T-helper 1 cell treated with Interleukin-12 subunit alpha and Interleukin-12 subunit beta and Interleukin-4 antibody, amounts not matched to agents 30 μg/mL and 1 μg/mL, for 36 hours (primary cell): ENCODE results near the gene MGAT5.
"Not testable (repeated sequence)": the region's sequence is repeated elsewhere in the genome, so short reads cannot be mapped to it uniquely, and the experiment has no call there.

Experiments
- H3K27ac Mint-ChIP-seq: one replicate; pipeline ENCODE4 v1.8.0; 2021; ENCODE audit warnings: mild to moderate bottlenecking, mixed read lengths
- H3K27me3 Mint-ChIP-seq: one replicate; pipeline ENCODE4 v1.8.0; 2021; ENCODE audit warnings: low read depth, mixed read lengths
- H3K36me3 Mint-ChIP-seq: one replicate; pipeline ENCODE4 v1.8.0; 2021; ENCODE audit warnings: low read depth, mixed read lengths
- H3K4me1 Mint-ChIP-seq: one replicate; pipeline ENCODE4 v1.8.0; 2021; ENCODE audit warnings: low read depth, mixed read lengths
- H3K4me3 Mint-ChIP-seq: one replicate; pipeline ENCODE4 v1.8.0; 2021; ENCODE audit warnings: mild to moderate bottlenecking, moderate library complexity, mixed read lengths
- H3K9me3 Mint-ChIP-seq: one replicate; pipeline ENCODE4 v1.8.0; 2021; ENCODE audit warnings: mixed read lengths

Gene MGAT5

GRCh38 chr2:134284119-134284670, 30.3 kb downstream of the MGAT5 start:
- H3K27me3 Mint-ChIP-seq: peaks cover 26% of the 10 kb centered on the region
- peaks cover 8% of the 10 kb centered on the region for H3K36me3 Mint-ChIP-seq
- H3K9me3 Mint-ChIP-seq: no peaks in the 10 kb centered on the region
- H3K4me3 Mint-ChIP-seq: no peak overlapping the region
- H3K4me1 Mint-ChIP-seq: peaks cover 26% of the 10 kb centered on the region
- no peak overlapping the region for H3K27ac Mint-ChIP-seq

- Mint-ChIP-seq H3K4me3 (no peak overlapping the region), H3K36me3 (peaks cover 3% of the 10 kb centered on the region), H3K27ac (no peak overlapping the region), H3K9me3 (no peaks in the 10 kb centered on the region), H3K4me1 (peaks cover 18% of the 10 kb centered on the region), H3K27me3 (peaks cover 19% of the 10 kb centered on the region)
Measured at GRCh38 chr2:134287323-134287722, 33.5 kb downstream of the MGAT5 start.

DNA sequence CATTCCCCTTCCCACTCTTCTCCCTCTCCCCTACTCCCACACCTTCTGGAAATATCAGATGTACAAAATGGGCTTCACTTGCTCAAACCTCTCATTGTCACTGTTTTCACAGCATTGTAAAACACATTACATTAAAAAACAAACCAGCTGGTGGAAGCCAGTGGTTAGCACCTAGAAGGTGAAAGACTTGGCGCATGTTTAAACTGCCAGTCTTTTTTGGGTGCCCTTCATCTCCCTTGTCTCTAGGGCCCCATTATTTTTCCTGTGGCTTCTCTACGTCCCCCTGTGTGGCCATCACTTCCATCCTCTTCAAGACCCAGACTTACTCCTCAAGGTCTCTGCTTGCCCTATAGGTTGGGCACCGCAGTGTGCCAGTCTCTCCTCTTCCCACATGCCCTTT, 34.9 kb downstream of the MGAT5 start:
- Mint-ChIP-seq H3K4me3 (no peak overlapping the region), H3K4me1 (peaks cover 11% of the 10 kb centered on the region), H3K27ac (no peak overlapping the region), H3K9me3 (no peaks in the 10 kb centered on the region), H3K27me3 (peaks cover 19% of the 10 kb centered on the region), H3K36me3 (peaks cover 7% of the 10 kb centered on the region)

DNA sequence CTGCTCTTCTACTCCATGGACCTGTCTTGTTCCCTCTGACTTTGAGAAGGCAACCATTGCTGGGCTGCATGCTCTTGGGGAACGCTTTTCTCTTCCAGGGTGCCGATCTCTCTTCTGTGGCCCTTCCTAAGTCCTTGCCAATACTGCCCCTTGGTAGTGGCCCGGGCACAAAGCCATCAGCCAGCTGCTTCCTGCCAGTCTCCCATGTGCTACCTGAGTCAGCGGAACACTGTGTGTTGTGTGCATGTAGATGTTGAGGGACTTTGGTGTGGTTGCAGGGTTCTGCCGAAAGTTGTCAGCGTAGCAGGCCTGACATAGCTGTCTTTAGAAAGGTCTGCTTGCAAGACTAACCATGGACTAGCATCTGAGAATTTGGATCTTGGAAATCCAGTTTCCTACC, 35.4 kb downstream of the MGAT5 start:
- H3K27ac Mint-ChIP-seq: no peak overlapping the region
- no peak overlapping the region for H3K4me3 Mint-ChIP-seq

DNA sequence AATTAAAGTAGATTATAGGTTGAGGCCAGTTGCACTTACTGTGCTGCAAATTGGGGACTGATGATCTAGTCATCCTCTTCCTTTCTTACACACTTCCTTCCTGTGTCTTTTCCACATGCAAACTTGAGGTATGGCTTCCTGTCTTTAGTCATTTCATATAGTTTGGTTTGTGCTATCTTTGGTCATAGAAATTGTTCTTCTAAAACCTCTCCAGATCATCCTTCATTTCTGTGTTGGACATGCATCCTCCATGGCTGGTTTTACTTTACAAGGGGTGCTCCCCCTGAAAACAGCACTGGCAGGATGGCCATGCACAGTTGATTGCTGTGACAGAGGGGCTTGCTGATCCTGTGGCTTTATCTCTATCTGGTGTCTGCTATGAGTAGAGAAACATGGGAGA, 36.5 kb downstream of the MGAT5 start:
- Mint-ChIP-seq H3K27ac (no peak overlapping the region), H3K9me3 (no peaks in the 10 kb centered on the region), H3K4me1 (peaks cover 17% of the 10 kb centered on the region), H3K27me3 (peaks cover 14% of the 10 kb centered on the region), H3K4me3 (no peak overlapping the region), H3K36me3 (peaks cover 15% of the 10 kb centered on the region)

More for the DNA sequence above, 35.4 kb downstream of the MGAT5 start:
- Mint-ChIP-seq H3K36me3 (peaks cover 10% of the 10 kb centered on the region), H3K27me3 (peaks cover 19% of the 10 kb centered on the region), H3K4me1 (peaks cover 12% of the 10 kb centered on the region), H3K9me3 (no peaks in the 10 kb centered on the region)

DNA sequence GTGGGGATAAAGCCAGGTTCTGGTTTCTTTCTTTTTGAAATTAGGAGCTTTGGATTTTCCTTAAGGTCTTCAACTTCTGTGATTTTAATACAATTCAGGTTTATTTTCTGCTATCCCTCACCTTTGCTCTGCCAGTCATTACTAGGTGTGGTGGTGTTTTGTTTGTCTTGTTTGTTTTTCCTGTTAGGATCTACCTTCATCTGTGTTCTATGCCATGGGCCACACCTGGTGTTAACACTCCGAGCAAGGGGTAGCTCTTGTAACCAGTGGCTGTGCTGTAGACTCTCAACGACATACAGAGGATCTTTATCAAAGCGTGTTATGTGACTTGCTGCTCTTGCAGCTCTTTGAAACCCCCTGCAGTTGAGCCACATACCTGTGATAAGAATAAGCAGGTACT, 38.6 kb downstream of the MGAT5 start:
- Mint-ChIP-seq H3K4me1 (peaks cover 16% of the 10 kb centered on the region), H3K9me3 (no peaks in the 10 kb centered on the region), H3K27ac (no peak overlapping the region), H3K4me3 (peak overlapping the region; percentile 25), H3K36me3 (peaks cover 13% of the 10 kb centered on the region), H3K27me3 (no peaks in the 10 kb centered on the region)

- Mint-ChIP-seq H3K4me1 (peaks cover 16% of the 10 kb centered on the region), H3K27me3 (no peaks in the 10 kb centered on the region), H3K27ac (no peak overlapping the region), H3K36me3 (peaks cover 13% of the 10 kb centered on the region), H3K9me3 (no peaks in the 10 kb centered on the region), H3K4me3 (no peak overlapping the region)
Measured at GRCh38 chr2:134293719-134294537, 40.1 kb downstream of the MGAT5 start.

- not testable (repeated sequence) for H3K9me3 Mint-ChIP-seq, H3K27ac Mint-ChIP-seq, H3K4me3 Mint-ChIP-seq, H3K27me3 Mint-ChIP-seq
- Mint-ChIP-seq H3K36me3 (peaks cover 14% of the 10 kb centered on the region), H3K4me1 (peaks cover 16% of the 10 kb centered on the region)
Measured at GRCh38 chr2:134294598-134294997, 40.7 kb downstream of the MGAT5 start.

- H3K9me3 Mint-ChIP-seq: no peaks in the 10 kb centered on the region
- no peaks in the 10 kb centered on the region for H3K27me3 Mint-ChIP-seq
- H3K27ac Mint-ChIP-seq: no peak overlapping the region
- H3K4me3 Mint-ChIP-seq: no peak overlapping the region
- peaks cover 16% of the 10 kb centered on the region for H3K4me1 Mint-ChIP-seq
- H3K36me3 Mint-ChIP-seq: peaks cover 16% of the 10 kb centered on the region
Measured at GRCh38 chr2:134295441-134295840, 41.6 kb downstream of the MGAT5 start.

GRCh38 chr2:134296301-134296700, 42.4 kb downstream of the MGAT5 start:
- Mint-ChIP-seq H3K4me1 (peaks cover 20% of the 10 kb centered on the region), H3K27me3 (no peaks in the 10 kb centered on the region), H3K4me3 (no peak overlapping the region), H3K27ac (no peak overlapping the region), H3K9me3 (no peaks in the 10 kb centered on the region), H3K36me3 (peaks cover 16% of the 10 kb centered on the region)

DNA sequence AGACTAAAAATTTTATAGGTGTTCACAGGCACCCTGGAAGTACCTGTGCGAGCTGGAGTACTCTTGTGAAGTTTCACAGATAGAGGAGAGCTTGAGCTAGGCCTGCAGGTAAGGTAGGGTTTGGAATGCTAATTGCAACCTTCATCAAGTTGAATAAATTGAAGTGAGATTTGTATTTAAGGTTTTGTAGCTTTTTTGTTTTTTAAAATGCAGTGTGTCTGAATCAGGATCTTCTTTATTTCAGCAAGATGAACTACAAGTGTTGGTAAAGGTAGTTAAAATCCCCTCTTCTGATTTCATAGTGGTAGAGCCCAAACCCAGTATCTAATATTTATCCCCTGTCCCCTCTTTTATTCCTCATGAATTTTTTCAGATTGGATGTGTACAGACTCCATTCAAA, 45.5 kb downstream of the MGAT5 start:
- peaks cover 8% of the 10 kb centered on the region for H3K36me3 Mint-ChIP-seq
- no peak overlapping the region for H3K4me3 Mint-ChIP-seq
- H3K27ac Mint-ChIP-seq: no peak overlapping the region
- no peaks in the 10 kb centered on the region for H3K27me3 Mint-ChIP-seq
- H3K9me3 Mint-ChIP-seq: no peaks in the 10 kb centered on the region
- H3K4me1 Mint-ChIP-seq: peaks cover 12% of the 10 kb centered on the region

- Mint-ChIP-seq H3K27ac (no peak overlapping the region), H3K36me3 (peaks cover 3% of the 10 kb centered on the region), H3K27me3 (no peaks in the 10 kb centered on the region), H3K4me1 (peaks cover 11% of the 10 kb centered on the region), H3K9me3 (no peaks in the 10 kb centered on the region), H3K4me3 (no peak overlapping the region)
Measured at GRCh38 chr2:134300585-134300984, 46.7 kb downstream of the MGAT5 start.

DNA sequence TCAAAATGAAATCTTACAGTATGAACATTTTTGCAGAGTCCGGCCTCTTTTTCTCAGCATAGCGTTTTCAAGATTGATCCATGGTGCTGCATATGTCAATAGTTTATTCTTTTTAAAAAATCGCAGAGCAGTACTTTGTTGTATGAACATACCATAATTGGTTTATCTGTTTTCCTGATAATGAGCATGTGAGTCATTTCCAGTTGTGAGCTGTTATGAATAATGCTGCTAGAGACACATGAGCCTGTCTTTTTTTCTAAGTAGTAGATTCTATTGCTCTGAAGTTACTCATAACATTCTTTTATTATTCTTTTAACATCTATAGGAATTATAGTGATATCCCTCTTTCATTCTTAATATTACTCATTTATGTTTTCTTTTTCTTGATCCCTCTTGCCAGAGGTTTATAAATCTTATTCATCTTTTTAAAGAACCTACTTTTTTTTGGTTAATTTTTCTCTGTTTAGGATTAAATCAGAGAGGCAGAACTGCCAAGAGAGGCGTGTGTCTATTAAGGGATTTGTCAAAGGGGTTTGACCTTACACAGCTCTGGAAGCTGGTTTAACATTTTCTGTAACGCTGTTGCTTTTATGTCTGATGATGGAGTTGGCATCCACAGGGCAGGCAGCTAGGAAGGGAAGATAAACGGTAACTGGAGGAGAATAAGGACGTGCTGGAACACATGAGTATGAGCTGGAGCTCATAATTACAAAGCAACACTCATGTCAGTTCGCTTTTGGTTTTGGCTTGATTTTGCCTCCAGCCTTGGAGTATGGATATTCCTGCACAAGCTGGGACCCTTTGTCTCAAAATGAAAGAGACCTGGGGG, 47.4 kb downstream of the MGAT5 start:
- Mint-ChIP-seq H3K4me3 (no peak overlapping the region), H3K27ac (no peak overlapping the region), H3K4me1 (peaks cover 11% of the 10 kb centered on the region), H3K36me3 (peaks cover 3% of the 10 kb centered on the region), H3K27me3 (no peaks in the 10 kb centered on the region), H3K9me3 (no peaks in the 10 kb centered on the region)

DNA sequence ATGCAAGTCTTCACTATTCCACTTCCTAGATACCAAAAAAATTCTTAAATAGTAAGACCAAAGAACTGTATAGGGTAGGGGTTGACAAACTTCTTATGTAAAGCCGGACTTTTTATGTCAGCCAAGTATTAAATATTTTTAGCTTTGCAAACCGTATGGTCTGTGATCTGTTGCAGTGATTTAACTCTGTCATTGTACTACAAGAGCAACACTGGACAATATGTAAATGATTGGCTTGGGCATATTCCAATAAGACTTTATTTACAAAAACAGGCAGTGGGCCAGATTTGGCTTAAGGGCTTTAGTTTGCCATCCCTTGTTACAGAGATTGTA, 48.0 kb downstream of the MGAT5 start:
- Mint-ChIP-seq H3K4me1 (peaks cover 11% of the 10 kb centered on the region), H3K4me3 (no peak overlapping the region), H3K27ac (no peak overlapping the region), H3K27me3 (no peaks in the 10 kb centered on the region), H3K36me3 (peaks cover 3% of the 10 kb centered on the region), H3K9me3 (no peaks in the 10 kb centered on the region)
